BE2C (cell line): ENCODE results near the gene DRP2.
A peak's percentile ranks its signal among the peaks of the same experiment; 100 is the strongest.

Experiments
- DNase-seq: peaks from one replicate; pipeline ENCODE4 v3.0.0-alpha.2; 2020
- H3K27me3 ChIP-seq: fragments of 250-450 bp; sonication (Bioruptor Pico); 2 replicates; pipeline ENCODE4 v1.5.1; 2020; ENCODE audit warnings: mild to moderate bottlenecking
- H3K36me3 ChIP-seq: fragments of 250-450 bp; sonication (Bioruptor Pico); 2 replicates; pipeline ENCODE4 v1.5.1; 2020; ENCODE audit warnings: mild to moderate bottlenecking
- H3K4me1 ChIP-seq: fragments of 250-450 bp; sonication (Bioruptor Pico); 2 replicates; pipeline ENCODE4 v1.5.1; 2020
- H3K4me3 ChIP-seq: 2 replicates; pipeline ENCODE4 v1.5.1; 2011; ENCODE audit warnings: low read depth, low read length
- H3K9me3 ChIP-seq: fragments of 250-450 bp; sonication (Bioruptor Pico); 2 replicates; pipeline ENCODE4 v1.5.1; 2020
- TF ChIP-seq, protein P1 (sequence below): IDR thresholded peaks from 2 replicates; pipeline ENCODE4 v1.5.1; 2012; ENCODE audit warnings: mild to moderate bottlenecking, low read depth, low read length

DRP2 gene

DNA sequence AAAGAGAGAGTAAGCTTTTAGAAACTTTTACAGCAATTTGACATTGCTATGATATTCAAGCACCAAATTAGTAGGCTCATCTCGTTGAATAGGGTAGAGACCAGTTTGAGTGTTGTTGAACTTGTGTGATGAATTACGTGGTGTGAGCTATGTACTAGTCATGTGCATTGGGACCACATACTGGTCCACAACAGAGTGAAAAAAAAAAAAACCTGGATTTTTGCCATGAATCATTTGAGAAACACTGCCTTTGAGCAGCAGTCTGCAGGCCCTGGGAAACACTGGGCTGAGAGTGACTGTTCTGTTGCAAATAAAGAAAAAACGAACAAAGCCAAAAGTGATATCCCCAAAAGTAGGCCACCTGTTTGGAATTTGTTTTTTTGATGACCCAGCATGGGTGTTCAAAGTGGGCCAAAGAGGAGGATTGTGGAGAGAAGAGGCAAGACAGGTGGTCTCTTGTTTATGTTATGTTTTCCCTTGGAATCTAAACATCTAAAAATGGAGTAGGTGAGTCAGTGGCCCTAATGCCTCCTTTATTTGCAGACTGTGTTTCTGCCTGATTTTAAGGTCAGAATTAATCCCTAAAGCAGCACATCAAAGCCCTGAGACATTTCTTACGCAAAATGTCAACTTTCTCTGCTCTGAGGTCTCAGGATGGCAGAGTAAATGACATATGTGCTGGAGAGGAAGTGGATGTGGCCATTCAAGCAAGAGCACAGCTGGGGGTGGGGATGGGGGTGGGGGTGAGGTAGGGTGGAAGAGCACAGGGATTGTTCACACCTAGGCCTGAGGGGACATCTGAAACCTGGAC, 38.1 kb downstream of the DRP2 start:
- H3K9me3 ChIP-seq: no peaks in the 10 kb centered on the region
- TF ChIP-seq, protein P1, sequence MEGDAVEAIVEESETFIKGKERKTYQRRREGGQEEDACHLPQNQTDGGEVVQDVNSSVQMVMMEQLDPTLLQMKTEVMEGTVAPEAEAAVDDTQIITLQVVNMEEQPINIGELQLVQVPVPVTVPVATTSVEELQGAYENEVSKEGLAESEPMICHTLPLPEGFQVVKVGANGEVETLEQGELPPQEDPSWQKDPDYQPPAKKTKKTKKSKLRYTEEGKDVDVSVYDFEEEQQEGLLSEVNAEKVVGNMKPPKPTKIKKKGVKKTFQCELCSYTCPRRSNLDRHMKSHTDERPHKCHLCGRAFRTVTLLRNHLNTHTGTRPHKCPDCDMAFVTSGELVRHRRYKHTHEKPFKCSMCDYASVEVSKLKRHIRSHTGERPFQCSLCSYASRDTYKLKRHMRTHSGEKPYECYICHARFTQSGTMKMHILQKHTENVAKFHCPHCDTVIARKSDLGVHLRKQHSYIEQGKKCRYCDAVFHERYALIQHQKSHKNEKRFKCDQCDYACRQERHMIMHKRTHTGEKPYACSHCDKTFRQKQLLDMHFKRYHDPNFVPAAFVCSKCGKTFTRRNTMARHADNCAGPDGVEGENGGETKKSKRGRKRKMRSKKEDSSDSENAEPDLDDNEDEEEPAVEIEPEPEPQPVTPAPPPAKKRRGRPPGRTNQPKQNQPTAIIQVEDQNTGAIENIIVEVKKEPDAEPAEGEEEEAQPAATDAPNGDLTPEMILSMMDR: no peak
- H3K36me3 ChIP-seq: no peaks in the 10 kb centered on the region
- no peaks in the 10 kb centered on the region for H3K4me1 ChIP-seq
- no peaks in the 10 kb centered on the region for H3K27me3 ChIP-seq
- DNase-seq: no peak
- no peak overlapping the region for H3K4me3 ChIP-seq

DNA sequence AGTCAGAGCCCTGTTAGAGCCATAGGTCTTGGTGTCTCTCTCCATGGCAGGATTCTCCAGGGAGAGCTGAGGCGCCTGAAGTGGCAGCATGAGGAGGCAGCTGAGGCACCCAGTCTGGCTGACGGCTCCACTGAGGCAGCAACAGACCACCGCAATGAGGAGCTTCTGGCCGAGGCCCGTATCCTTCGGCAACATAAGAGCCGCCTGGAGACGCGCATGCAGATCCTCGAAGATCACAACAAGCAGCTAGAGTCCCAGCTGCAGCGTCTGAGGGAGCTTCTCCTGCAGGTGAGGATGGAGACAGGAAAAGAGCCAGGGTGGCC, 38.6 kb downstream of the DRP2 start:
- no peaks in the 10 kb centered on the region for H3K36me3 ChIP-seq
- H3K4me3 ChIP-seq: no peak overlapping the region
- TF ChIP-seq, protein P1: no peak
- no peaks in the 10 kb centered on the region for H3K9me3 ChIP-seq
- no peaks in the 10 kb centered on the region for H3K27me3 ChIP-seq
- no peak for DNase-seq
- no peaks in the 10 kb centered on the region for H3K4me1 ChIP-seq

DNA sequence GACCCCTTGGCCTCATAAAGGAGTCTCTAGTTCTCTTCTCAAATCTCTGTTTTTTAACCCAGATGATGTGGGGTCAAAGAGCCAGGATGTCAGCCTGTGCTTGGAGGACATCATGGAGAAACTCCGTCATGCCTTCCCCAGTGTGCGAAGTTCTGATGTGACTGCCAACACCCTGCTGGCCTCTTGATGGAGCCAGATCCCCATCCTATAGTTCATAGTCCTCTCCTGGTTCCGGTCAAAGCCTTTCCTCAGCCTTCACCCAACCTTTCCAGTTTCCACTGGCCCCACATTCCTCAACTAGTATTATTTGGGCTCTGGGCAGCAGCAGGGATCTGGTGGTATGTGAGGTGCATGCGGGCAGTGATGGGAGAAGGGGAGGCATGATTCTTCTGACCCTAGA, 40.8 kb downstream of the DRP2 start:
- no peaks in the 10 kb centered on the region for H3K4me1 ChIP-seq
- DNase-seq: no peak
- H3K27me3 ChIP-seq: no peaks in the 10 kb centered on the region
- H3K9me3 ChIP-seq: no peaks in the 10 kb centered on the region
- no peak overlapping the region for H3K4me3 ChIP-seq
- TF ChIP-seq, protein P1: peak; percentile 35
- no peaks in the 10 kb centered on the region for H3K36me3 ChIP-seq

DNA sequence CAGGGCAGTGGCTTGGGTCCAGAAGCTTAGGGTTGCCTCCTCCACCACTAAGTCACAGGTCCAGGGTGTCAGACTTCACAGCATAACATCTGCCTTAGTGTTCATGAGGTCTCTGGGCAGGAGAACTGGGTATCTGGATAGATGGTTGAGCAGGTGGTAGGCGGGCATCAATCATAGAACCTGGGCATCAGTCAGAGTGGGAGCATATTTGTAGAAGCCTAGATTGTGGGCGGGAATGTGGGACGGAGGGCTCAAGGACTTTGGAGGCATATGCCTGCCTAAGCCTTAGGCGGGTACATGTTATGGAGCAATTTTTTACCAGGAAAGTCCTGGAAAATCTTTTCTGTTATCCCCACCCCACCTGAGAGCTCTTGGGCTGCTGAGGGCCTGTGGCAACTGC, 43.0 kb downstream of the DRP2 start:
- Histone ChIP-seq H3K9me3 (no peaks in the 10 kb centered on the region), H3K36me3 (no peaks in the 10 kb centered on the region), H3K4me3 (no peak overlapping the region), H3K27me3 (no peaks in the 10 kb centered on the region), H3K4me1 (no peaks in the 10 kb centered on the region)
- TF ChIP-seq, protein P1: no peak
- no peak for DNase-seq

DNA sequence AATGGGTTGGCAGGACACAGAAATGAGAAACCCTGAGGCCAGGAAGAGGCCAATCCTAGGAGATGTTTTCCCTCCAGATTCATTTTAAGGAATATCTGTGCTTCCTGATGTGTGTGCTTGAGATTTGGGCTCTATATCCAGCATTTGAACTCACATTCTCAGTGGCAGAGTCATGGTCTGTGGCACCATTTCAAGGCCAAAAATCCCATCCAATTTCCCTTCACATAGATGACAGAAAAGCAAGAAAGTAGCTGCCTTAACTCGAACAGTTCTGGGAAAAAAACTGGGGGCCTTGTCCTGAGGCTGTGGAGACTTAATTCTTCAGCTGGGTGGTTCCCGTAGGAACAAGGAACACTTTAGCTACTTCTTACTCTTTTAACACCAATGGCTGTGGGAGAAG, 44.2 kb downstream of the DRP2 start:
- TF ChIP-seq, protein P1: no peak
- no peaks in the 10 kb centered on the region for H3K36me3 ChIP-seq
- H3K27me3 ChIP-seq: no peaks in the 10 kb centered on the region
- DNase-seq: no peak
- no peaks in the 10 kb centered on the region for H3K4me1 ChIP-seq
- no peak overlapping the region for H3K4me3 ChIP-seq
- no peaks in the 10 kb centered on the region for H3K9me3 ChIP-seq

DNA sequence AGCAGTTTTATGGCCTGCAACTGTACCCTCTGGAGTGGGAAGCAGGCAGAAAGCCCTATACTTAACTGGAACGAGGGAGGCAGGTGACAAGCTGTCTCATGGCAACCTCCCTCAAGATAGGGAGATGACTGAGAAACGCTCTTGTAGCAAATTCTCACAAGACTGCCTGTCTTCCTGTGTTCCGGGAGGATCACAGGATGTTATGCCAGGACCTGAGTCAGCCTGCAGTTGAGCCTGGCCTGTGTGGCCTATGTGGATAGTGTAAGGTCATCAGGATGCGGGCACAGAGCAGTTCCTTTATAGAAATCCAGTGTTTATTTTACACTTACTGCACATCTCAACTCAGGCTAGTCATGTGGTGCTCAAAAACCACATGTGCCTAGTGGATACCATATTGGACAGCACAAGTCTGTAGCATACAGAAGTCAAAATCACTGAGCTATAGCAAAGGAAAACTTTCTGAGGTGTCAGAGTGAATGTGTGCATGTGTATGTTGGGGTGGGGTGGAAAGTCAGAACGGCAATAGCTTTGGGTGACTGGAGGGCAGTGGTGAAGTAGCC, 46.4 kb downstream of the DRP2 start:
- H3K27me3 ChIP-seq: no peaks in the 10 kb centered on the region
- no peaks in the 10 kb centered on the region for H3K4me1 ChIP-seq
- H3K36me3 ChIP-seq: no peaks in the 10 kb centered on the region
- H3K4me3 ChIP-seq: no peak overlapping the region
- no peak for DNase-seq
- no peaks in the 10 kb centered on the region for H3K9me3 ChIP-seq
- TF ChIP-seq, protein P1: no peak
